ENCODE results near the gene CLDN17.

GRCh38 chr21:30168086-30168485, 1.5 kb upstream of the CLDN17 start:
- no peak for TF ChIP-seq SP1 (IDR thresholded peaks at IDR 0.05)
- no peak for TF ChIP-seq ELF4 (IDR thresholded peaks at IDR 0.05)
- no peak for TF ChIP-seq FOXA1 (IDR thresholded peaks at IDR 0.05)
- no peak for TF ChIP-seq TARDBP (IDR thresholded peaks at IDR 0.05)
- no peak for TF ChIP-seq FOXK2 (IDR thresholded peaks at IDR 0.05)
- no peak for TF ChIP-seq BHLHE40 (IDR thresholded peaks at IDR 0.05; ENCODE audit: borderline replicate concordance)
- no peak for TF ChIP-seq CTBP1 (IDR thresholded peaks at IDR 0.05; ENCODE audit: borderline replicate concordance)

Data from HEK293T (cell line).